HL-60 (cell line): Measurements from ENCODE around the gene PTGDS.

Source experiments
- DNase-seq, 2 experiments: peaks; one replicate each; pipeline ENCODE4 v3.0.0-alpha.2; 2010 to 2020; ENCODE audit warnings: low read depth in 1 of 2, low spot score in 1 of 2
- H3K27ac ChIP-seq: fragments of 250-450 bp; sonication (Bioruptor Pico); replicated peaks from 2 replicates; pipeline ENCODE4 v1.5.1; 2020; ENCODE audit warnings: mild to moderate bottlenecking, moderate library complexity
- H3K27me3 ChIP-seq: fragments of 250-450 bp; sonication (Bioruptor Pico); 2 replicates; pipeline ENCODE4 v1.5.1; 2021; ENCODE audit warnings: mild to moderate bottlenecking, moderate library complexity; ENCODE audit not compliant: insufficient read depth, poor library complexity, severe bottlenecking
- H3K4me3 ChIP-seq: replicated peaks from 2 replicates; pipeline ENCODE4 v1.5.1; 2011; ENCODE audit warnings: mild to moderate bottlenecking, control low read depth, low read length; ENCODE audit not compliant: insufficient read depth
- GABPA ChIP-seq: IDR thresholded peaks from 2 replicates; pipeline ENCODE4 v1.6.1; 2012; ENCODE audit warnings: low read depth
- POLR2AphosphoS5 ChIP-seq: IDR thresholded peaks from 2 replicates; pipeline ENCODE4 v1.6.1; 2012; ENCODE audit warnings: low read depth
- SPI1 ChIP-seq: IDR thresholded peaks from 2 replicates; pipeline ENCODE4 v1.6.1; 2012; ENCODE audit warnings: low read depth, mild to moderate bottlenecking, borderline replicate concordance
- TF ChIP-seq, protein P1 (sequence below): IDR thresholded peaks from 2 replicates; pipeline ENCODE4 v1.6.1; 2012; ENCODE audit warnings: low read depth; ENCODE audit not compliant: insufficient replicate concordance
- TF ChIP-seq, protein P2 (sequence below): IDR thresholded peaks from one replicate; pipeline ENCODE4 v1.5.1; 2011; ENCODE audit warnings: low read length, control low read depth, inconsistent platforms; ENCODE audit not compliant: insufficient read depth

PTGDS gene

DNA sequence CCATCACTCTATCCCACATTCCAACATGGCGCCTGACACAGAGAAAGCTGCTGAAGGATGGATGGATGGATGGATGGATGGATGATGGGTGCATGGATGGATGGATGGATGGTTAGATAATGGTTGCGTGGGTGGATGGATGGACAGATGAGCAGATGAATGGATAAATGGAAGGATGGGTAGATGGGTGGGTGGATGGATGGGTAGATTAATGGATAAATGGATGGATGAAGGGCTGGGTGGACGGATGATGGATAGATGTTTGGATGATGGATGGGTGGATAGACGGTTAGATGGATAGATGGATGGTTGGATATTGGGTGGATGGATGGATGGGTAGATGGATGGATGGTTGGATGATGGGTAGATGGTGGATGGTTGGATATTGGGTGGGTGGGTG is 20.7 kb upstream of the PTGDS start:
- DNase-seq = no peak
- Histone ChIP-seq H3K27me3 (no peaks in the 10 kb centered on the region), H3K27ac (no peak overlapping the region), H3K4me3 (no peak overlapping the region)
- TF ChIP-seq SPI1 (no peak), GABPA (no peak), POLR2AphosphoS5 (no peak)
- TF ChIP-seq, protein P1, sequence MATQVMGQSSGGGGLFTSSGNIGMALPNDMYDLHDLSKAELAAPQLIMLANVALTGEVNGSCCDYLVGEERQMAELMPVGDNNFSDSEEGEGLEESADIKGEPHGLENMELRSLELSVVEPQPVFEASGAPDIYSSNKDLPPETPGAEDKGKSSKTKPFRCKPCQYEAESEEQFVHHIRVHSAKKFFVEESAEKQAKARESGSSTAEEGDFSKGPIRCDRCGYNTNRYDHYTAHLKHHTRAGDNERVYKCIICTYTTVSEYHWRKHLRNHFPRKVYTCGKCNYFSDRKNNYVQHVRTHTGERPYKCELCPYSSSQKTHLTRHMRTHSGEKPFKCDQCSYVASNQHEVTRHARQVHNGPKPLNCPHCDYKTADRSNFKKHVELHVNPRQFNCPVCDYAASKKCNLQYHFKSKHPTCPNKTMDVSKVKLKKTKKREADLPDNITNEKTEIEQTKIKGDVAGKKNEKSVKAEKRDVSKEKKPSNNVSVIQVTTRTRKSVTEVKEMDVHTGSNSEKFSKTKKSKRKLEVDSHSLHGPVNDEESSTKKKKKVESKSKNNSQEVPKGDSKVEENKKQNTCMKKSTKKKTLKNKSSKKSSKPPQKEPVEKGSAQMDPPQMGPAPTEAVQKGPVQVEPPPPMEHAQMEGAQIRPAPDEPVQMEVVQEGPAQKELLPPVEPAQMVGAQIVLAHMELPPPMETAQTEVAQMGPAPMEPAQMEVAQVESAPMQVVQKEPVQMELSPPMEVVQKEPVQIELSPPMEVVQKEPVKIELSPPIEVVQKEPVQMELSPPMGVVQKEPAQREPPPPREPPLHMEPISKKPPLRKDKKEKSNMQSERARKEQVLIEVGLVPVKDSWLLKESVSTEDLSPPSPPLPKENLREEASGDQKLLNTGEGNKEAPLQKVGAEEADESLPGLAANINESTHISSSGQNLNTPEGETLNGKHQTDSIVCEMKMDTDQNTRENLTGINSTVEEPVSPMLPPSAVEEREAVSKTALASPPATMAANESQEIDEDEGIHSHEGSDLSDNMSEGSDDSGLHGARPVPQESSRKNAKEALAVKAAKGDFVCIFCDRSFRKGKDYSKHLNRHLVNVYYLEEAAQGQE = no peak
- TF ChIP-seq, protein P2, sequence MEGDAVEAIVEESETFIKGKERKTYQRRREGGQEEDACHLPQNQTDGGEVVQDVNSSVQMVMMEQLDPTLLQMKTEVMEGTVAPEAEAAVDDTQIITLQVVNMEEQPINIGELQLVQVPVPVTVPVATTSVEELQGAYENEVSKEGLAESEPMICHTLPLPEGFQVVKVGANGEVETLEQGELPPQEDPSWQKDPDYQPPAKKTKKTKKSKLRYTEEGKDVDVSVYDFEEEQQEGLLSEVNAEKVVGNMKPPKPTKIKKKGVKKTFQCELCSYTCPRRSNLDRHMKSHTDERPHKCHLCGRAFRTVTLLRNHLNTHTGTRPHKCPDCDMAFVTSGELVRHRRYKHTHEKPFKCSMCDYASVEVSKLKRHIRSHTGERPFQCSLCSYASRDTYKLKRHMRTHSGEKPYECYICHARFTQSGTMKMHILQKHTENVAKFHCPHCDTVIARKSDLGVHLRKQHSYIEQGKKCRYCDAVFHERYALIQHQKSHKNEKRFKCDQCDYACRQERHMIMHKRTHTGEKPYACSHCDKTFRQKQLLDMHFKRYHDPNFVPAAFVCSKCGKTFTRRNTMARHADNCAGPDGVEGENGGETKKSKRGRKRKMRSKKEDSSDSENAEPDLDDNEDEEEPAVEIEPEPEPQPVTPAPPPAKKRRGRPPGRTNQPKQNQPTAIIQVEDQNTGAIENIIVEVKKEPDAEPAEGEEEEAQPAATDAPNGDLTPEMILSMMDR = no peak

DNA sequence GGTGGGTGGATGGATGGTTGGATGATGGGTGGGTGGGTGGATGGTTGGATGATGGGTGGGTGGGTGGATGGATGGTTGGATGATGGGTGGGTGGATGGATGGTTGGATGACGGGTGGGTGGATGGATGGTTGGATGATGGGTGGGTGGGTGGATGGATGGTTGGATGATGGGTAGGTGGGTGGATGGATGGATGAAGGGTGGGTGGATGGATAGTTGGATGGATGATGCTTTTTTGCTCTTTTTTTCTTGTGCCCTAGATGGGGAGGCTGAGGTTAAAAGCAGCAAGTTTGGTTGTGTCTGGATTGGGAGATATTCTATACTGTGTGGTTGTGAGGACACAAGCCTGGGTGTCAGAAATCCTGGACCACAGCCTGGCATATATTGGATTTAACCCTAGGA is 19.8 kb upstream of the PTGDS start:
- Histone ChIP-seq H3K4me3 (no peak overlapping the region), H3K27me3 (no peaks in the 10 kb centered on the region), H3K27ac (no peak overlapping the region)
- TF ChIP-seq, protein P2 = no peak
- no peak for TF ChIP-seq GABPA
- TF ChIP-seq, protein P1 = no peak
- no peak for TF ChIP-seq SPI1
- no peak for TF ChIP-seq POLR2AphosphoS5
- DNase-seq = no peak

DNA sequence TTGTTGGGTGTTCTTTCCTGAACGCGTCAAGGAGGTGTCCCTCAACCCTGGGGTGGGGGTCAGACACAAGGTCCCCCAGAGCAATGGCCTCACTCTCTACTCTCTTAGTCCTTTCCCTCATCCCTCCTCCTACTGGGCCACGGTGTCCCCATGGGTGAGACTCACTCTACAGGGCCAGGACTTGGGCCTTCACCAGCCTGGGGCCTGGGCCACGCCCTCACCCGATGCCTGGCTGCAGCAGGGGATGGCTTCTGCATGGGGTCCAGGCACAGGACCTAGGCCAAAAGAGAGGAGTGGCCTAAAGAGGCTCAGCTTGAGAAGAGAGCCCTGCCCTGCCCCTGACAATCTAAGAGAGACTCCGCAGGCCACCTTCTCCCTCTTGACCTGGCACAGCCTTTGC is 19.4 kb upstream of the PTGDS start:
- no peak for TF ChIP-seq POLR2AphosphoS5
- TF ChIP-seq, protein P1 = no peak
- no peak for TF ChIP-seq GABPA
- TF ChIP-seq, protein P2 = no peak
- no peak for TF ChIP-seq SPI1
- Histone ChIP-seq H3K4me3 (no peak overlapping the region), H3K27ac (no peak overlapping the region), H3K27me3 (no peaks in the 10 kb centered on the region)
- no peak for DNase-seq
